OCI-LY3 (cell line): Measurements from ENCODE around the gene PLA2G4A.

Experiments used
- CTCF ChIP-seq: fragments of 200-600, 300-600 bp; sonication (generic); IDR thresholded peaks from 2 replicates; pipeline ENCODE4 v1.5.1; 2014; ENCODE audit warnings: antibody characterized with exemption, low read length, low read depth
- EZH2phosphoT487 ChIP-seq: fragments of 200-600 bp; shearing (Covaris generic); IDR thresholded peaks from 2 replicates; pipeline ENCODE4 v1.6.1; 2018; ENCODE audit warnings: antibody characterized with exemption, mixed run types, low read depth

GRCh38 chr1:186950547-186950946 lies 121.8 kb downstream of the PLA2G4A start:
- TF ChIP-seq CTCF: no peak
- no peak for TF ChIP-seq EZH2phosphoT487
